ENCODE measurements around the gene PRR29. TPM values are rescaled to one million over a fixed set of nuclear protein-coding genes. Genes with fewer than 3 reads are reported as not detected.

PRR29 gene
- total and polyA plus RNA-seq, 2 donors (not counting 3 experiments of a cell fraction or from before 2014, with no cell fraction given): 0.39 to 1.2 TPM

GRCh38 chr17:63969278-63969677 lies 28.9 kb upstream of the PRR29 start:
- POLR2A ChIA-PET: no interaction called here
- peak; percentile 29 for DNase-seq (ENCODE audit: low read depth, low spot score)
- CTCF ChIA-PET: interaction anchor here (1.1 to 3.8 kb wide), 6 partner anchors 9 to 56 kb away, joined by 3 to 24 read pairs (median 8); no protein-coding TSS in a partner anchor
- Histone ChIP-seq H3K36me3 (ENCODE audit: control insufficient read depth in 2 of 2, extremely low read depth in 1 of 2, insufficient read depth in 2 of 2, low read length in 2 of 2) (no peaks in the 10 kb centered on the region), H3K27me3 (ENCODE audit: control insufficient read depth in 2 of 2, insufficient read depth in 2 of 2, low read length in 2 of 2) (no peaks in the 10 kb centered on the region), H3K9ac (replicated peaks; ENCODE audit: extremely low read depth, insufficient read depth, low read length) (no peak overlapping the region), H3K27ac (ENCODE audit: insufficient read depth, low read depth, low read length) (no peak overlapping the region), H3K9me1 (replicated peaks; ENCODE audit: control insufficient read depth, extremely low read depth, insufficient read depth, low read length) (no peaks in the 10 kb centered on the region), H4K20me1 (replicated peaks; ENCODE audit: control insufficient read depth, extremely low read depth, insufficient read depth, low read length) (no peaks in the 10 kb centered on the region), H3K4me2 (ENCODE audit: insufficient read depth, low read length) (no peak overlapping the region), H3K9me3 (replicated peaks; ENCODE audit: control insufficient read depth, insufficient read depth, low read length) (no peaks in the 10 kb centered on the region), H3K4me1 (ENCODE audit: control insufficient read depth, extremely low read depth, insufficient read depth, low read length) (peaks cover 5% of the 10 kb centered on the region), H3K4me3 (replicated peaks in 1 of 3; ENCODE audit: insufficient read depth in 1 of 3, low read depth in 1 of 3, low read length in 3 of 3) (no peak overlapping the region), H3K79me2 (ENCODE audit: control insufficient read depth, insufficient read depth, low read length) (no peaks in the 10 kb centered on the region), H2AFZ (ENCODE audit: low read depth, low read length) (no peak overlapping the region)
- BruUV-seq (replicated peaks): no TSS peak
- peak; percentile 58 for FAIRE-seq
- TF ChIP-seq MYC (IDR thresholded peaks at IDR 0.05; ENCODE audit: low read depth, low read length): no peak
- TF ChIP-seq GATA2 (IDR thresholded peaks at IDR 0.05; ENCODE audit: insufficient read depth, insufficient read length, low read depth, low read length): no peak
- TF ChIP-seq EZH2 (IDR thresholded peaks at IDR 0.05; ENCODE audit: borderline replicate concordance, low read depth, low read length, severe bottlenecking): no peak
- no peak for TF ChIP-seq JUN (IDR thresholded peaks at IDR 0.05; ENCODE audit: borderline replicate concordance, insufficient read depth, insufficient read length, low read depth)
- TF ChIP-seq FOS (IDR thresholded peaks at IDR 0.05; ENCODE audit: borderline replicate concordance, insufficient read depth, low read length): no peak
- TF ChIP-seq CTCF (IDR thresholded peaks at IDR 0.05; ENCODE audit: extremely low read depth in 1 of 2, insufficient read depth in 1 of 2, low read depth in 1 of 2, low read length in 2 of 2): no peak
- TF ChIP-seq POLR2A (IDR thresholded peaks at IDR 0.05; ENCODE audit: low read depth, low read length): no peak
- TF ChIP-seq POLR2AphosphoS5 (IDR thresholded peaks at IDR 0.05; ENCODE audit: insufficient read depth, low read depth, low read length): no peak
- TF ChIP-seq MAX (IDR thresholded peaks at IDR 0.05; ENCODE audit: insufficient read depth, insufficient read length): no peak
- intact Hi-C loops (cut with micrococcal nuclease) (no loop called here), dilution Hi-C loops (cut with MboI; ENCODE audit: extremely low pct_ligation_motif_present, low sequenced_read_pairs) (no loop called here)
